Lower lobe of right lung (tissue), 2 donors: ENCODE data around the gene GAB2. TPM values are rescaled to one million over a fixed set of nuclear protein-coding genes. Genes with fewer than 3 reads are reported as not detected.
A peak's percentile ranks its signal among the peaks of the same experiment; 100 is the strongest.

ENCODE experiments used
- ATAC-seq, 2 donors: fragments of 200-7000 bp; cut with Tn5 transposase; one replicate each; pipeline ENCODE4 v1.9.1; 2020 to 2022; ENCODE audit warnings: mild to moderate bottlenecking in 2 of 2, moderate library complexity in 2 of 2
- DNase-seq: peaks from one replicate; pipeline ENCODE4 v3.0.0-alpha.2; 2020
- H3K27ac ChIP-seq: fragments of 200-600 bp; one replicate; pipeline ENCODE4 v1.8.0; 2022
- H3K27me3 ChIP-seq: fragments of 200-600 bp; one replicate; pipeline ENCODE4 v1.8.0; 2022; ENCODE audit warnings: low read depth
- H3K36me3 ChIP-seq: fragments of 200-600 bp; one replicate; pipeline ENCODE4 v1.8.0; 2022; ENCODE audit warnings: mild to moderate bottlenecking
- H3K4me1 ChIP-seq: fragments of 200-600 bp; one replicate; pipeline ENCODE4 v1.8.0; 2022
- H3K4me3 ChIP-seq: fragments of 200-600 bp; one replicate; pipeline ENCODE4 v1.8.0; 2022; ENCODE audit warnings: mild to moderate bottlenecking
- H3K9me3 ChIP-seq: fragments of 200-600 bp; one replicate; pipeline ENCODE4 v1.8.0; 2022
- intact Hi-C: fragments of 100-400 bp; cut with DNase I; formaldehyde crosslinking; loops from one replicate; pipeline ENCODE4 v1.11.0; 2022
- total RNA-seq: library from RNA; stranded (reverse); fragmentation: NEBNext Ultra II Directional; extraction: Animal tissue kit (Norgen Biotek cat#: 25700); gene quantifications from one replicate; pipeline ENCODE4 v1.2.1, GENCODE V29; 2021
- TF ChIP-seq, protein P1 (sequence below): fragments of 200-600 bp; IDR thresholded peaks from one replicate; pipeline ENCODE4 v1.8.0; 2022; ENCODE audit warnings: antibody characterized with exemption, mild to moderate bottlenecking
- donor health status: DM: no; HTN: yes; CAD: no; lungs with severe emphysema.

GAB2 gene
- total RNA-seq, 1 donor from 2014 or later = 64.2 TPM

DNA sequence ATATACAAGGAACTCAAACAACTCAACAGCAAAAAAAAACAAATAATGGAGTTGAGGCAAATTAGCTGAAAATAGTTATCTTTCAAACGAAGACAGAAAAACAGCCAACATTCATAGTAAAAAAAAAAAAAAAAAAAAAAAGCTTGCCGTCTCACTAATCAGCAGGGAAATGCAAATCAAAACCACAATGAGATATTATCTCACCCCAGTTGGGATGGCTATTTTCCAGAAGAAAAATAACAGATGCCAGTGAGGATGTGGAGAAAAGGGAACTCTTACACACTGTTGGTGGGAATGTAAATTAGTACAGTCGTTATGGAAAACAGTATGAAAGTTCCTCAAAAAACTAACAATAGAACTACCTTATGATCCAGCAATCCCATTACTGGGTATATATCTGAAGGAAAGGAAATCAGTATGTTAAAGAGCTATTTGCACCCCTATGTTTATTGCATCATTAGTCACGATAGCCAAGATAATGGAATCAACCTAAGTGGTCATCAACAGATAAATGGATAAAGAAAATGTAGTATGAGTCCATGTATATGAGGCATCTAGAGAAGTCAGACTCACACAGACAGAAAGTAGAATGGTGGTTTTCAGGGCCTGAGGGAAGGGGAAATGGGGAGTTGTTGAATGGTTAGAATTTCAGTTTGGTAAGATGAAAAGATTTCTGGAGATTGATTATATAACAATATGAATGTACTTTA, 172.9 kb downstream of the GAB2 start:
- H3K4me3 ChIP-seq = no peak overlapping the region
- peaks cover 24% of the 10 kb centered on the region for H3K36me3 ChIP-seq
- DNase-seq (no peak), ATAC-seq (no peak)
- intact Hi-C loops = no loop called here
- no peaks in the 10 kb centered on the region for H3K27me3 ChIP-seq
- no peaks in the 10 kb centered on the region for H3K9me3 ChIP-seq
- H3K4me1 ChIP-seq = no peaks in the 10 kb centered on the region
- no peak overlapping the region for H3K27ac ChIP-seq
- TF ChIP-seq, protein P1, sequence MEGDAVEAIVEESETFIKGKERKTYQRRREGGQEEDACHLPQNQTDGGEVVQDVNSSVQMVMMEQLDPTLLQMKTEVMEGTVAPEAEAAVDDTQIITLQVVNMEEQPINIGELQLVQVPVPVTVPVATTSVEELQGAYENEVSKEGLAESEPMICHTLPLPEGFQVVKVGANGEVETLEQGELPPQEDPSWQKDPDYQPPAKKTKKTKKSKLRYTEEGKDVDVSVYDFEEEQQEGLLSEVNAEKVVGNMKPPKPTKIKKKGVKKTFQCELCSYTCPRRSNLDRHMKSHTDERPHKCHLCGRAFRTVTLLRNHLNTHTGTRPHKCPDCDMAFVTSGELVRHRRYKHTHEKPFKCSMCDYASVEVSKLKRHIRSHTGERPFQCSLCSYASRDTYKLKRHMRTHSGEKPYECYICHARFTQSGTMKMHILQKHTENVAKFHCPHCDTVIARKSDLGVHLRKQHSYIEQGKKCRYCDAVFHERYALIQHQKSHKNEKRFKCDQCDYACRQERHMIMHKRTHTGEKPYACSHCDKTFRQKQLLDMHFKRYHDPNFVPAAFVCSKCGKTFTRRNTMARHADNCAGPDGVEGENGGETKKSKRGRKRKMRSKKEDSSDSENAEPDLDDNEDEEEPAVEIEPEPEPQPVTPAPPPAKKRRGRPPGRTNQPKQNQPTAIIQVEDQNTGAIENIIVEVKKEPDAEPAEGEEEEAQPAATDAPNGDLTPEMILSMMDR = no peak

DNA sequence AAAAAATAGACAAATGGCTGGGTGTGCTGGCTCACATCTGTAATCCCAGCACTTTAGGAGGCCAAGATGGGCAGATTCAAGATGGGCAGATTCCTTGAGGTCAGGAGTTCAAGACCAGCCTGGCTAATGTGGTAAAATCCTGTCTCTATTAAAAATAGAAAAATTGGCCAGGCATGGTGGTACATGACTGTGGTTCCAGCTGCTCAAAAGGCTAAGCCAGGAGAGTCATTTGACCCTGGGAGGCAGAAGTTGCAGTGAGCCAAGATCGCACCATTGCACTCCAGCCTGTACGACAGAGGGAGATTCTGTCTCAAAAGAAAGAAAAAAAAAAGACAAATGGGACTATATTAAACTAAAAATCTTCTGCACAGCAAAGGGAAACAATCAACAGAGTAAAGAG, 173.5 kb downstream of the GAB2 start:
- Histone ChIP-seq H3K27me3 (no peaks in the 10 kb centered on the region), H3K4me1 (no peaks in the 10 kb centered on the region), H3K4me3 (no peak overlapping the region), H3K36me3 (peaks cover 17% of the 10 kb centered on the region), H3K9me3 (no peaks in the 10 kb centered on the region), H3K27ac (no peak overlapping the region)
- no peak for DNase-seq
- ATAC-seq = no peak
- TF ChIP-seq, protein P1 = no peak
- intact Hi-C loops = no loop called here

DNA sequence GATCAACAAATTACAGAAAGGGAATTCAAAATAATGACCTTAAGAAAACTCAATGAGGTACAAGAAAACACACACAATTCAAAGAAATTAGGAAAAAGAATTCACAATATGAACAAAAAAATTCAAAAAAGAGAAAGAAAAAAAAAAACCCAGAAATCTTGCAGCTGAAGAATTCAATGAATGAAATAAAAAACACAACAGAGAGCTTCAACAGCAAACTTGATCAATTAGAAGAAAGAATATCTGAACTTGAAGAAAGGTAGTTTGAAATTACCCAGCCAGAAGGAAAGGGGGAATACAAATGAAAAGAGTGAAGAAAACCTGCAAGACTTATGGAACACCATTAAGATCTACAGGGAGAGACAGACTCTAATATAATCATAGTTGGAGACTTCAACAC, 176.1 kb downstream of the GAB2 start:
- TF ChIP-seq, protein P1 = no peak
- H3K4me3 ChIP-seq = no peak overlapping the region
- intact Hi-C loops = no loop called here
- no peak for ATAC-seq
- DNase-seq = no peak
- H3K27me3 ChIP-seq = no peaks in the 10 kb centered on the region
- peaks cover 5% of the 10 kb centered on the region for H3K9me3 ChIP-seq
- no peaks in the 10 kb centered on the region for H3K4me1 ChIP-seq
- no peaks in the 10 kb centered on the region for H3K36me3 ChIP-seq
- no peak overlapping the region for H3K27ac ChIP-seq

DNA sequence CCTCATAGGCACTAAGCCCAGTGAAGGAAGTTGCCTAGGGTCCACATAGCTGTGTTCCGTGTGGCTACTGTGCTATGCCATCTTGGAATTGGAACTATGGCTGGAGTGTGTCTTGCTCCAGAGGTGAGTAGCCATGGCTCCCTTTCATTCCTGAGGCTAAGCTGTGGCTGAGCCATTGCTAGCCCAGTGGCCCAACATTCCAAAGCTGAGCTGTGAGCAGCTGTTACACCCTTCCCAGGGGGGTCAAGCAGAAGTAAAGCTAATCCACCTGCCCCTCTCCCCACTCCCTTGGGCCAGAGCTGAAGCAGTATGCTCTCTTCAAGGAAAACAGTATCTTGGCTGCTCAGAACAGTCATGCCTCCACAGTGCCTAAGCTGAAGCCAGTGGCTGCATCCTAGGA, 177.8 kb downstream of the GAB2 start:
- H3K36me3 ChIP-seq = no peaks in the 10 kb centered on the region
- TF ChIP-seq, protein P1 = no peak
- peak in 1 of 2 donors; percentile 11 for ATAC-seq
- no peak overlapping the region for H3K27ac ChIP-seq
- no peaks in the 10 kb centered on the region for H3K27me3 ChIP-seq
- H3K4me1 ChIP-seq = no peaks in the 10 kb centered on the region
- intact Hi-C loops = no loop called here
- DNase-seq = no peak
- no peak overlapping the region for H3K4me3 ChIP-seq
- H3K9me3 ChIP-seq = peaks cover 5% of the 10 kb centered on the region

DNA sequence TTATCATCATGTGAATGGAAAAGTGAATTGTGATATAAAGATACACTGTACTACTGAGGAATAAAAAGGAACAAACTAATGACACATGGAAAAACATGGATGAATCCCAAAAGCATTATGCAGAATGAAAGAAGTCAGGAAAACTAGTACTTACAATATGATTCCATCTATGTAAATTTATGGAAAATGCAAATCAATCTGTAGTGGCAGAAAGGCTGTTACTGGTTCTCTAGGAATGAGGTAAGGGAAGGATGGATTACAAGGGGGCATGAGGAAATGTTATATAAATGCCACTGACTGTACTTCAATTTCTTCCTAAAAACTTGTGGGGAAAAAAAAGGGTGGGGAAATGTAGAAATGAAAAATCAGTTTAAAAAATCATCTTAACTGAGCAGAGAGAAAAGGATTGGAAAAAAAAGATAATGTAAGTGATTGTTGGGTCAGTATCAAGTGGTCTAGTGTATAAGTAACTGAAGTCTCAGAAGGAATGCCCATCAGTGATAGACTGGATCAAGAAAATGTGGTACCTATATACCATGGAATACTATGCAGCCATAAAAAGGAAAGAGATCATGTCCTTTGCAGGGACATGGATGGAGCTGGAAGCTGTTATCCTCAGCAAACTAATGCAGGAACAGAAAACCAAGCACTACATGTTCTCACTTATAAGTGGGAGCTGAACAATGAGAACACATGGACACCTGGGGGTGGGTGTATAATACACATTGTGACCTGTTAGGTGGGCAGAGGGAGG, 180.2 kb downstream of the GAB2 start:
- no peak for DNase-seq
- no peak overlapping the region for H3K4me3 ChIP-seq
- no peaks in the 10 kb centered on the region for H3K27me3 ChIP-seq
- H3K27ac ChIP-seq = no peak overlapping the region
- no peaks in the 10 kb centered on the region for H3K4me1 ChIP-seq
- no peaks in the 10 kb centered on the region for H3K36me3 ChIP-seq
- intact Hi-C loops = no loop called here
- peaks cover 5% of the 10 kb centered on the region for H3K9me3 ChIP-seq
- no peak for ATAC-seq
- TF ChIP-seq, protein P1 = no peak
